H1 (cell line): ENCODE measurements around the gene CLIC1. TPM values are rescaled to one million over a fixed set of nuclear protein-coding genes. Genes with fewer than 3 reads are reported as not detected.

ENCODE experiments used
- BACH1 ChIP-seq: IDR thresholded peaks from 2 replicates; pipeline ENCODE4 v1.6.1; 2012; ENCODE audit warnings: low read length, improper control_type of control experiment
- CBX5 ChIP-seq: fragments of 300-800, 300-1000 bp; sonication (generic); IDR thresholded peaks from 2 replicates; pipeline ENCODE4 v1.7.1; 2016; ENCODE audit warnings: antibody characterized with exemption, low read length, low read depth
- CHD7 ChIP-seq: fragments of 300-600 bp; sonication (generic); IDR thresholded peaks from 2 replicates; pipeline ENCODE4 v1.7.1; 2012; ENCODE audit warnings: low read length, moderate library complexity, mild to moderate bottlenecking, inconsistent platforms; ENCODE audit not compliant: insufficient replicate concordance
- E2F6 ChIP-seq: IDR thresholded peaks from 2 replicates; pipeline ENCODE4 v1.6.1; 2012; ENCODE audit warnings: inconsistent platforms
- JUN ChIP-seq: IDR thresholded peaks from 2 replicates; pipeline ENCODE4 v1.6.1; 2011; ENCODE audit warnings: low read depth, mild to moderate bottlenecking, improper control_type of control experiment, low read length
- POLR2AphosphoS5 ChIP-seq: IDR thresholded peaks from 2 replicates; pipeline ENCODE4 v1.6.1; 2011; ENCODE audit warnings: low read depth, low read length
- RNF2 ChIP-seq: fragments of 200-900, 300-1000 bp; sonication (generic); IDR thresholded peaks from 2 replicates; pipeline ENCODE4 v1.7.1; 2016; ENCODE audit warnings: borderline replicate concordance, low read depth, mild to moderate bottlenecking, antibody characterized with exemption, low read length; ENCODE audit not compliant: poor library complexity, severe bottlenecking; ENCODE audit errors: missing control alignments
- SAP30 ChIP-seq: fragments of 300-600 bp; sonication (generic); IDR thresholded peaks from 2 replicates; pipeline ENCODE4 v1.7.1; 2012; ENCODE audit warnings: low read length, moderate library complexity, mild to moderate bottlenecking, inconsistent platforms; ENCODE audit not compliant: insufficient read depth, insufficient replicate concordance
- SIN3A ChIP-seq, 2 experiments: IDR thresholded peaks in 1 of 2; conservative IDR thresholded peaks in 1 of 2; 2 replicates each; pipeline ENCODE4 v1.6.1; 2011 to 2012; ENCODE audit warnings: low read length in 2 of 2, improper control_type of control experiment in 1 of 2, low read depth in 1 of 2, mild to moderate bottlenecking in 1 of 2
- polyA plus RNA-seq, 7 experiments: library from polyadenylated mRNA; depleted of rRNA in 3 of 7; stranded (reverse) in 5 of 7; unstranded in 2 of 7; fragments of >200 nt in 5 of 7; fragments of 200-250 nt in 2 of 7; gene quantifications; 1 replicate in 5 of 7; 2 replicates in 1 of 7; 4 replicates in 1 of 7; pipeline versions ENCODE4 v1.2.1 to v1.2.3, GENCODE V29; 2011 to 2013; ENCODE audit warnings: missing spikeins in 2 of 7, mixed read lengths in 2 of 7
- total RNA-seq: library from RNA; stranded (reverse); fragmentation: NEBNext Ultra II Directional; extraction: Animal tissue kit (Norgen Biotek cat#: 25700); gene quantifications from 2 replicates; pipeline ENCODE4 v1.2.1, GENCODE V29; 2021

The CLIC1 gene
- total and polyA plus RNA-seq, 2 of the 8 experiments (the other 6 are each of a cell fraction or from before 2014, with no cell fraction given), result 250 to 277 TPM

- TF ChIP-seq CHD7 (no peak), SAP30 (no peak), CBX5 (no peak), POLR2AphosphoS5 (no peak), BACH1 (no peak), RNF2 (no peak), E2F6 (no peak), JUN (no peak), SIN3A (conservative IDR thresholded peaks at IDR 0.05 in 1 of 2, IDR thresholded peaks at IDR 0.05 in 1 of 2; ENCODE audit: low read depth in 1 of 2, low read length in 2 of 2) (no peak)
Measured at GRCh38 chr6:31780507-31781243, 44.3 kb upstream of the CLIC1 start (continued).
